HEK293T (cell line): ENCODE results near the gene TAF7L.

Experiments
- CTCF ChIA-PET: fragments of 350-600 bp; formaldehyde crosslinking; extraction: SDS; loops from one replicate; lab custom pipeline; 2021; ENCODE audit warnings: antibody characterized with exemption, inconsistent platforms; lab: Yijun Ruan, JAX
- POLR2A ChIA-PET: fragments of 350-600 bp; formaldehyde crosslinking; extraction: SDS; loops from one replicate; lab custom pipeline; 2020; ENCODE audit warnings: antibody characterized with exemption, inconsistent platforms; lab: Yijun Ruan, JAX
- DNase-seq: peaks from one replicate; pipeline ENCODE4 v3.0.0; 2012; ENCODE audit warnings: mixed read lengths; ENCODE audit errors: extremely low spot score
- ARNT ChIP-seq: fragments of 450-650 bp; IDR thresholded peaks from 2 replicates; pipeline ENCODE4 v1.6.1; 2017; ENCODE audit warnings: mild to moderate bottlenecking
- ELF4 ChIP-seq: fragments of 450-650 bp; IDR thresholded peaks from 2 replicates; pipeline ENCODE4 v1.6.1; 2017; ENCODE audit warnings: antibody characterized with exemption
- FOXK2 ChIP-seq: fragments of 450-650 bp; IDR thresholded peaks from 2 replicates; pipeline ENCODE4 v1.6.1; 2016; ENCODE audit warnings: mild to moderate bottlenecking
- NFRKB ChIP-seq: fragments of 450-650 bp; IDR thresholded peaks from 2 replicates; pipeline ENCODE4 v1.6.1; 2016; ENCODE audit warnings: mild to moderate bottlenecking, moderate library complexity
- SP1 ChIP-seq: fragments of 450-650 bp; IDR thresholded peaks from 2 replicates; pipeline ENCODE4 v1.6.1; 2017
- TARDBP ChIP-seq: fragments of 450-650 bp; IDR thresholded peaks from 2 replicates; pipeline ENCODE4 v1.6.1; 2016

The TAF7L gene

GRCh38 chrX:101219116-101219863, 71.8 kb downstream of the TAF7L start, which contains the start of gene DRP2:
Gene DRP2, plus strand, starts transcription at chrX:101219786. Its CDS starts 11,862 bp downstream, at chrX:101231648.
- DNase-seq, result no peak
- ChIA-PET POLR2A (no interaction called here), CTCF (interaction anchor here (0.6 kb wide), 1 partner anchor 103 kb away, joined by 3 read pairs; no protein-coding TSS in a partner anchor)
- TF ChIP-seq ARNT (no peak), SP1 (no peak), FOXK2 (no peak), ELF4 (no peak), NFRKB (no peak), TARDBP (no peak)
